IPS DF 4.7 (cell line): ENCODE measurements around the gene SETD1B.
"Not testable (repeated sequence)": the region's sequence is repeated elsewhere in the genome, so short reads cannot be mapped to it uniquely, and the experiment has no call there.

ENCODE experiments used
- DNase-seq: peaks from one replicate; pipeline ENCODE4 v3.0.0-alpha.2; 2013; ENCODE audit warnings: low spot score; ENCODE audit errors: extremely low read depth

Gene SETD1B

DNA sequence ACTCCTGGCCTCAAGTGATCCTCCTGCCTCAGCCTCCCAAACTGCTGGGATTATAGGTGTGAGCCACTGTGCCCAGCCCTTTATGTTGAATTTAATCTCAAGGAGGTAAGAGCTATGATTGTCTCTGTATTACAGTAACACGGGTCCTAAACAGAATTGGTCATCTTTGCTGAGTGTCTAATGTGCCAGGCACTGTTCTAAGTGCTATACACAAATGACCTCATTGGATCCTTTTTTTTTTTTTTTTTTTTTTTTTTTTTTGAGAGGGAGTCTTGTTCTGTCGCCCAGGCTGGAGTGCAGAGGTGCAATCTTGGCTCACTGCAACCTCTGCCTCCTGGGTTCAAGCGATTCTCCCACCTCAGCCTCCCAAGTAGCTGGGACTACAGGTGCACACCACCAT lies 48.6 kb downstream of the SETD1B start:
- not testable (repeated sequence) for DNase-seq

DNA sequence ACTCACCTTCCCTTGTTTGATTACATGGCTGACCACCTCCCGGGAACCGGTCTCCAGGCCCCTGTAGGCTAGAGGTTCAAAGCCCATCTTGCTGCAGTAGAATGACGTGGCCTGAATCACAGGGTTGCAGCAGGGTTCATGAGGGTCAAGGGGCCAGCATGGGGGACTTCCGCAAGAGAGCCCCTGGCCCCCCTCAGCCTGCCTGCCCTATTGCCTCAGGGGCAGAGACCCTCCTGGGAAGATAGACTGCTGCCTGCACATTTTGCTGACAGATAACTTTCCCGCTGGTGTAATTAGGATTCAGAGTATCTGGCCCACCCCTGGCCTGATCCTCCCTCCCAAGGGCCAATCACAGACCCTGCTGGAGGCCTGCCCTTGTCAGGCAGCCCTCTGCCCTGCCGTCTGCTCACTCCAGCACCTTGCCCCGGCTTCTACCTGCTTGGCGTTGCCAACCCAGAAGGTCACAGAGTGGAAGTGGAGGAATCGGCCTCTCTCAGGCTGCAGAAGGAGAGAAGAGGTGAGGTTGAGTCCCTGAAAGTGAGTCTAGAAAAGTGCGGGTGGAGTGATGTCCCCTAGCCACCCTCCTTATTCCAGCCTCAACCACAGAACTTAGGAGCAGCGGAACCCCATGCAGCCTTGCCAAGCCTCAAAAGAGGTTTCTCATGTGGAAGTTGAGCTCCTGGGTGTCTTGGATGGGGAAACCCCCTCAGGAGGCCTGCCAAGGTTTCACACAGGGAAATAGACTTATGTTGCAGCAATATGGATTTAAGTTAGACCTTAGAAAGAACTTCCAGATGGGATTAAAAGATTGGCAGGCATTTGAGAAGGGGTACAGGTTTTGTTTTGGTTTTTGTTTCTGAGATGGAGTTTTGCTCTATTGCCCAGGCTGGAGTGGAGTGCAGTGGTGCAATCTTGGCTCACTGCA lies 53.8 kb downstream of the SETD1B start:
- no peak for DNase-seq

DNA sequence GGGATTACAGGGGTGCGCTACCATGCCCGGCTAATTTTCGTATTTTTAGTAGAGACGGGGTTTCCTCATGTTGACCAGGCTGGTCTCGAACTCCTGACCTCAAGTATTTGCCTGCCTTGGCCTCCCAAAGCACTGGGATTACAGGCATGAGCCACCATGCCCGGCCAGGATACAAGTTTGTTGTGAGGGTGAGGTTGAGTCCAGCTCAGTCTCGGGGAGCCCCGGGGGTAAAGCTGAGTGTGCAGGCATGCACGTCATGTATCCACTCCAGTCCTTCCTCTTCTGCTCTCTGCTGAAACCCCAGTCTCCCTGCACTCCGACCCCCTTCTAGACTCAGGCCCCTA lies 54.5 kb downstream of the SETD1B start:
- DNase-seq = no peak

DNA sequence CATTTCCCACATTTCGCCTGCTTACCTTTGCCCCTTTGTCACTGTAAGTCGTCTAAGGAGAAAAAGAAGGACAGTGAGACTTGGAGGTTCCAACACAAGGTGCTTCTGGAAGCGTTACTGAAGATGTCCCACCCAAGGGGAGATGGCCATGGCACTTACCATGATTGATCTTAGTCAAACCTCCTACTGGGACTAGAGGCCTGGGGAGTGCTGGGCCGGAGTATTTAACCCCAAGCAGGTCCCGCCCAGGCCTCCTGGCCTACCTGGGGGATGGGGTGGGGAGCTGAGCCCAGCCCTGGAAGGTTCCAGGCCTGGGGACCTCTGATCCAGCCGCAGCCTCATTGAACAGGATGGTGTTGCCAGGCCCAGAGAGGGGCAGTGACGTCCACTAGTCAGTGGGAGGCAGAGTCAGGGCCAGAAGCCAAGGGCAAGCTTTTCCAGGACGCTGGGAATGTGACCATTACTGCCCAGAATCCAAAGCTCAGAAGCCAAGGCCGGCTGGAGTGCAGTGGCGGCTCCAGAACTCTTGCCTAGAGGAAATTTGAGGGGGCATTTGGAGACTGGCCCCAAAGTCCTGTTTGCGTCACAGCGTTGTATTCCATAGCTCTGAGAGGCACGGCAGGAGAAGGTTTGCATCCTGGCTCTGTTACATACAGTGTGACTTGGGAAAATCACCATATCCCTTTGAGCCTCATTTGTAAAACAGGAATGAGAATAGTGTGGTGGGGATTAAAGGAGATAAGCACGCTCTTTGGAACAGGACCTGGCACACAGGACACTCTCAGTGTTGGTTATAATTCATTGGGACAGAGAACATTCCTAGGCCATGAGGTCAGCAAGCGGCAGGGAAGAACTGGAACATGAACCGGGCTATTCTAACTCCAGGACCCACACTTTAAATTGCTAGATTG lies 55.1 kb downstream of the SETD1B start, which contains the start of gene HPD:
Gene HPD, minus strand, starts transcription at position 198 of the 911 bp plus-strand sequence. Its CDS starts 36 bp downstream, at position 162.
- DNase-seq = no peak

DNA sequence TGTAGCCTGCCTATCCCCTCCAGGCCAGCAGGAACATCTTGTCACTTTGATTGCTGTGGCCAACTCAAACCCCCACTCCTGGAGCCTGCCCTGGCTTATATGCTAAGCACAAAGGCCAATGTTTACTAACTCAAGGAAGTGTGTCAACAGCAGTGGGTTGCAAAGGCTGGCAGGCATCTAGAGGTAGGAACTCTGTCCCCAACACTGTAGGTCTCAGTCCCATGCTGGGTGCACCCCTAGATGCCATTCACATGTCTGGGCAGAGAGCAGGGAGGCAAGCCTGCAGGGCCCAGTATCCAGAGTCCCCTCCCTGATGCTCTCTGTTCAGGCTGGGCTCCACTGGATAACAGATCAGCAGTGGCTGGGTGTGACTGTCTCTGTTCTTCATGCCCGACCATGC lies 56.4 kb downstream of the SETD1B start:
- no peak for DNase-seq

DNA sequence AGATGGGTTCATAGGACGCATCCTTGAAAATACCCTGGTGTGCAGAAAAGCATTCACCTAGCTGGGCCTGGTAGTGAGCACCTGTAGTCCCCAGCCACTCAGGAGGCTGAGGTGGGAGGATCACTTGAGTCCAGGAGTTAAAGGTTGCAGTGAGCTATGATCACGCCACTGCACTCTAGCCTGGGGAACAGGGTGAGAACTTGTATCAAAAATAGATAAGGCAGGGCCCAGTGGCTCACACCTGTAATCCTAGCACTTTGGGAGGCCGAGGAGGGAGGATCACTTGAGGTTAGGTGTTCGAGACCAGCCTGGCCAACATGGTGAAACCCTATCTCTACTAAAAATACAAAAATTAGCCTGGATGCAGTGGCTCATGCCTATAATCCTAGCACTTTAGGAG lies 56.9 kb downstream of the SETD1B start:
- not testable (repeated sequence) for DNase-seq

DNA sequence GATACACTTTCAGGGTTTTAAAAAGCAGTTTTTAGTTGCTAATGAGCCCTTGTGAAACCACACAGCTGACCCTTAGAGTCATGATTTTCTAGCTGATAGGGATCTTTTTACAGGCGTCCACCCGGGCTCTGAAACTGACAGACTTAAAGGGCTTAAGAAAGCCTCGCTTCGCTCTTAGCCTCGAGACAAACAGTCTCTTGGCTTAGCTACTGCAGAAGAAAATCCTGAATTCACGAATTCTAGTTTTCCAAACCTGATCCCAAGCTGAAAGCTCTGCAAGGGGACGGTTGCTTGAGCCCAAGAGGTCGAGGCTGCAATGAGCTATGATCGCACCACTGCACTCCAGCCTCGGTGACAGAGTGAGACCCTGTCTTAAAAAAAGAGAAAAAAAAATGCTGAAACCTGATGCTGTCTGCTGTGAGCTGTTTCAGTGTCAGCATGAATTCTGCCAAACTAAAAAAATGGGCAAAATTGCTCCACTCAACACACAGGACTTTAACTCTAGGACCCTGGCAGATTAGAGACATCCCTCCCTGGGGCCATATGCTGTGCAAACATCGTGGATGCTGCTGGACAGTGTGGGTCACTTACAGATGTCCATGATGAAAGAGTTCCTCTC lies 57.9 kb downstream of the SETD1B start:
- no peak for DNase-seq

DNA sequence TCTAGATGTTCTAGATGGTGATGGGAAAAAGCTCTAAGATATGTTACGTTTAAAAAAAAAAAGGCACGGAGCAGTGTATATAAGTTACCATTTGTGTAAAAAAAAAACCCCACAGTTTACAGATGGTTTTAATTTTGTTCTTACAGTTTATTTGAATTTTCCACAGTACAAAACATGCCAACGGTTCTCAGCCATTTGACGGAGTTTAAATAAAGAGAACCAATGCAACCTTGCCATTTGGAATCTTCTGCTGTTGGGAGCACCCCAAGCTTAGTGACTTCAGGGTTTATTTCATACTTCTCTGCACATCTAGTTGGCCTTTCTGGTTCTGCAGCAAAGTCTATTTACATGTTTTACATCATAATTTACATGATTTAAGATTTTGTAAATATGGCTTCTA lies 62.5 kb downstream of the SETD1B start:
- no peak for DNase-seq

DNA sequence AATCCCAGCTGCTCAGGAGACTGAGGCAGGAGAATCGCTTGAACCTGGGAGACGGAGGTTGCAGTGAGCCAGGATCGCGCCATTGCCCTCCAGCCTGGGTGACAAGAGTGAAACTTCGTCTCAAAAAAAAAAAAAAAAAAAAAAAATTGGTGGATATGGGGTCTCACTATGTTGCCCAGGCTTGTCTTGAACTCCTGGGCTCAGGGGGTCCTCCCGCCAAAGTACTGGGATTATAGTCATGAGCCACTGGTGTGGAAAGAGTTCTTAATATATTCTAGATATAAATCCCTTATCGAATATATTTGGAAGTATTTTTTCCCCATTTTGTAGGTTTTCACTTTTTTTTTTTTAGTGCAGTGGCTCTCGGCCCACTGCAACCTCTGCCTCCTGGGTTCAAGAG lies 65.4 kb downstream of the SETD1B start:
- DNase-seq = not testable (repeated sequence)

DNA sequence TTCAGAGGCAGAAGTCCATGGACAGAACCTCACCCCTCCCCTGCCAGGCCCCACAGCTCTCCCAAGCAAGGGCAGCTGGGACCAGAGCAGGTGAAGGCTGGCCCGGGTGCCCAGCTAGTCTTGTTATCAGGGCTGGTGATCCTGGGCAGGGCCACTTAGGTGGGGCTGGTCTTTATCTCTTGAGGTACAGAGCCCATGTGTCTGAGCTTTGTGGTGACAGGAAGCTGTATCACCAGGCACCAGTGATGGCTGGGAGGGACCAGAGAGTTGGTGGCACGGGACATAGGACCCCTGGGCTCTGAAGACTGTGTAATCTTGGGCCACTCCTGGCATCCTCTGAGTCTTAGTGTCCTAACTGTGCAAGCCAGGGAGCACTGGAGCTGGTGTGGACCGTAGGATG lies 67.7 kb downstream of the SETD1B start:
- no peak for DNase-seq

DNA sequence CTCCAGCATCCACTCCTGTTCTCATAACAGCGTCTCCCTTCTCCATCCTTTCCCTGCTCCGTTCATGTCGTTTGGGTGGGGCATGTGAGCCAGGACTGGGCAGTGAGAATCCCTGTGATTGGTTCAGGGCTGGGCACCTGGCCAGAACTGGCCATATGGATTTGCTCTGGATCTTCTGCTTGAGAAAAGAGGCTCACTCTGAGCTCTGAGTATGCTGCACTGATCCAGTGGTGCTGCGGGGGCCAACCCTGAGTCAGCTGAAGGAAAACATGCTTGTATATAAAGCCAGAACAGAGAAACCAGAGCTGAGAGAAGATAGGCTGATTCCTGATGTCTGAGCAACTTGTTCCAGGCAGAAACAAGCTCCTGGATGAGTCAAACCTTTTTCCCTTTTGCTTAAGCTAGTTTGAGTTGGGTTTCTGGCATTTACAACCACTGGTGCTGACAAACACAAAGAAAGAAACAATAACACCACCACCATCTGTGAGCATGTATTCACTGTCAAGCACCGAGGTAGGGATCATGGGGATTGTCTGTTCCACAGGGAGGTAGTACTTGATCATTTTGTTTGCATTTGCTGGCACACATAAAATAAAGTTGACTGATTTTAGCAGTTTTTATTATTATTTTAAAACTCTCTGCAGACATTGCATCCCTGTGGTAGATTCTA lies 68.9 kb downstream of the SETD1B start:
- no peak for DNase-seq

DNA sequence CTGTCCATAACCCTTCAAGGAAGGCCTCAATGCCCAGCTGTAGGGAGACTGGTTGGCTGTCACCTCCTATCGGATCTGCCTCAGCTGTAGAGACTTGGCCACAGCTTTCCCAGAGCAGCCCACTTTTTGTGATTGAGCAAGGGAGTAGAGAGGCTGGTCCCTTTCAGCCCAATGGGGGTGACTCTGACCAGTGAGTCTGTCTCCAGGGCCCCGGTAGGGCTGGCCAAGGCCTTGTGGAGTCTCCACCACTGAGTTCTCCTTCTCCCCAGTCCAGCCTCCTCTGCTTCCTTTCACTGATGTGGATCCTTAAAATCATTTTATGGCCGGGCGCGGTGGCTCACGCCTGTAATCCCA lies 69.4 kb downstream of the SETD1B start:
- DNase-seq = no peak

DNA sequence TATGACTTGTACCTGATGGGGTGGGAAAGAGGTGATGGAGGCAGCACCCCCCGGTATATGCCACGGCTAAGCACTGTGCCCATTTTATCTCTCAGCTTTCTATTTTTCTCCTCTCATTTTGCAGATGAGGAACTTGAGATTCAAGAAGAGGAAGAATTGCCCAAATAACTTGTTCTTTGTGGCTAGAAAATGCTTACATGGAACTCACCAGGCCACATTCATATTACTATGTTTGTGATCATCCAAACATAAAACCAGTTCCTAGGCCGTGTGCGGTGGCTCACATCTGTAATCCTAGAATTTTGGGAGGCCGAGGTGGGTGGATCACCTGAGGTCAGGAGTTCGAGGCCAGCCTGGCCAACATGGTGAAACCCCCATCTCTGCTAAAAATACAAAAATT lies 70.3 kb downstream of the SETD1B start:
- no peak for DNase-seq

DNA sequence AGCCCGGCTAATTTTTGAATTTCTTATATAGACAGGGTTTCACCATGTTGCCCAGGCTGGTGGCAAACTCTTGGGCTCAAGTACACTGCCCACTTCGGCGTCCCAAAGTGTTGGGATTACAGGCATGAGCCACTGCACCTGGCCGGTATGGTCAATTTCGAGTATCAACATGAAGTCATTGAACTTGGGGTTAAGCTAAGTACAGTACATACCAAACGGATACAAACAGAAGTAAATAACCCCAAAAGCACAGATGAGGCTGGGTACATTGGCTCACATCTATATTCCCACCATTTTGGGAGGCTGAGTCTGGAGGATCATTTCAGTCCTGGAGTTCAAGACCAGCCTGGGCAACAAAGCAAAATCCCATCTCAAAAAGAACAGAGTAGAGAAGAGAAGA lies 71.8 kb downstream of the SETD1B start:
- no peak for DNase-seq

DNA sequence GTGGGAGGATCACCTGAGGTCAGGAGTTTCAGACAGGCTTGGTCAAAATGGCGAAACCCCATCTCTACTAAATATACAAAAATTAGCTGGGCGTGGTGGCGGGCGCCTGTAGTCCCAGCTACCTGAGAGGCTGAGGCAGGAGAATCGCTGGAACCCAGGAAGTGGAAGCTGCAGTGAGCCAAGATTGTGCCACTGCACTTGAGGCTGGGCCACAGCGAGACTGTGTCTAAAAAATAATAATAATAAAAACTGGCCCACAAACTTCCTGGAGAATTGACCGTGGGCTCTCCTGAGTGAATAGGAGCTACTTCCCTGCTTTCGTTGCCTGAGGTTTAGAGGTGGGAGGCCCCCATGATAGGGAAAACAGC lies 72.3 kb downstream of the SETD1B start:
- DNase-seq = not testable (repeated sequence)
